Mucosa of descending colon (tissue), 3 donors: ENCODE measurements around the gene PPARA. TPM values are rescaled to one million over a fixed set of nuclear protein-coding genes. Genes with fewer than 3 reads are reported as not detected.

Source experiments
- ATAC-seq: fragments of 200-7000 bp; cut with Tn5 transposase; one replicate; pipeline ENCODE4 v1.9.1; 2020; ENCODE audit warnings: mild to moderate bottlenecking, moderate library complexity
- DNase-seq, 3 donors: peaks; one replicate each; pipeline ENCODE4 v3.0.0-alpha.2; 2020
- H3K36me3 ChIP-seq: fragments of 200-600 bp; one replicate; pipeline ENCODE4 v1.8.0; 2021; ENCODE audit warnings: low read depth, mild to moderate bottlenecking
- H3K4me1 ChIP-seq: fragments of 200-600 bp; one replicate; pipeline ENCODE4 v1.8.0; 2021; ENCODE audit warnings: low read depth, mild to moderate bottlenecking
- H3K4me3 ChIP-seq: fragments of 200-600 bp; one replicate; pipeline ENCODE4 v1.8.0; 2021; ENCODE audit warnings: mild to moderate bottlenecking
- H3K9me3 ChIP-seq: fragments of 200-600 bp; one replicate; pipeline ENCODE4 v1.8.0; 2021; ENCODE audit warnings: mild to moderate bottlenecking
- CTCF ChIP-seq: fragments of 200-600 bp; IDR thresholded peaks from one replicate; pipeline ENCODE4 v1.8.0; 2022; ENCODE audit warnings: antibody characterized with exemption, mild to moderate bottlenecking
- intact Hi-C, 2 donors: fragments of 100-400 bp; cut with DNase I in 1 of 2; cut with micrococcal nuclease in 1 of 2; formaldehyde crosslinking; loops; one replicate each; pipeline versions ENCODE4 v1.11.0 to v1.11.1; 2022; cut with DNase I, micrococcal nuclease
- total RNA-seq, 3 donors: library from RNA; stranded (reverse); fragmentation: NEBNext Ultra II Directional in 2 of 3; extraction: Animal tissue kit (Norgen Biotek cat#: 25700) in 2 of 3; gene quantifications; one replicate each; pipeline versions ENCODE4 v1.2.1 to v1.2.4, GENCODE V29; 2021 to 2023
- donor health status: DM: no; HTN: no; CAD: no; lungs with moderate emphysema.
- donor health status: DM: no; HTN: no; CAD: no.
- donor health status: DM: no; HTN: yes; CAD: no.

PPARA gene
- total RNA-seq, 3 donors from 2014 or later: 57.9 to 81.4 (median 58.5) TPM

GRCh38 chr22:46176508-46177003 lies 26.2 kb downstream of the PPARA start:
- Histone ChIP-seq H3K4me1 (peaks cover 14% of the 10 kb centered on the region), H3K36me3 (no peaks in the 10 kb centered on the region), H3K9me3 (peaks cover 24% of the 10 kb centered on the region), H3K4me3 (no peak overlapping the region)
- DNase-seq: no peak
- intact Hi-C loops: no loop called here
- no peak for TF ChIP-seq CTCF
- no peak for ATAC-seq

GRCh38 chr22:46178755-46179505 lies 28.6 kb downstream of the PPARA start:
- ATAC-seq (no peak), DNase-seq (no peak)
- intact Hi-C loops: no loop called here
- H3K36me3 ChIP-seq: no peaks in the 10 kb centered on the region
- H3K4me3 ChIP-seq: no peak overlapping the region
- no peak for TF ChIP-seq CTCF
- H3K4me1 ChIP-seq: no peaks in the 10 kb centered on the region
- peaks cover 24% of the 10 kb centered on the region for H3K9me3 ChIP-seq

GRCh38 chr22:46179748-46180147 lies 29.4 kb downstream of the PPARA start:
- H3K36me3 ChIP-seq: no peaks in the 10 kb centered on the region
- H3K9me3 ChIP-seq: peaks cover 24% of the 10 kb centered on the region
- intact Hi-C loops: no loop called here
- H3K4me1 ChIP-seq: no peaks in the 10 kb centered on the region
- ATAC-seq: no peak
- TF ChIP-seq CTCF: no peak
- H3K4me3 ChIP-seq: no peak overlapping the region
- DNase-seq: no peak

GRCh38 chr22:46180370-46181137 lies 30.2 kb downstream of the PPARA start:
- intact Hi-C loops: no loop called here
- Histone ChIP-seq H3K4me3 (no peak overlapping the region), H3K9me3 (peaks cover 24% of the 10 kb centered on the region), H3K36me3 (no peaks in the 10 kb centered on the region), H3K4me1 (no peaks in the 10 kb centered on the region)
- no peak for ATAC-seq
- no peak for TF ChIP-seq CTCF
- DNase-seq: no peak

- no peak for ATAC-seq
- DNase-seq: no peak
- no peaks in the 10 kb centered on the region for H3K36me3 ChIP-seq
- H3K9me3 ChIP-seq: peaks cover 24% of the 10 kb centered on the region
- H3K4me1 ChIP-seq: no peaks in the 10 kb centered on the region
- intact Hi-C loops: no loop called here
- TF ChIP-seq CTCF: no peak
- no peak overlapping the region for H3K4me3 ChIP-seq
Measured at GRCh38 chr22:46183733-46184132, 33.4 kb downstream of the PPARA start.
